ENCODE results near the gene DHCR7.

- TF ChIP-seq CTCF (IDR thresholded peaks at IDR 0.05; ENCODE audit: insufficient read depth, low read length) (no peak), SPI1 (IDR thresholded peaks at IDR 0.05; ENCODE audit: borderline replicate concordance, low read depth) (no peak)
Observed at GRCh38 chr11:71425409-71425808, 22.8 kb downstream of the DHCR7 start.
